NCI-H1417 (cell line): ENCODE data around the gene NPBWR2.
A peak's percentile ranks its signal among the peaks of the same experiment; 100 is the strongest.

Experiments used
- DNase-seq, 3 experiments: peaks; one replicate each; lab custom pipeline; 2025; lab: John Stamatoyannopoulos, UW

The NPBWR2 gene

GRCh38 chr20:64116541-64117431 is 9.4 kb upstream of the NPBWR2 start:
- DNase-seq = no peak

GRCh38 chr20:64116016-64116415 is 8.7 kb upstream of the NPBWR2 start:
- DNase-seq = no peak

DNA sequence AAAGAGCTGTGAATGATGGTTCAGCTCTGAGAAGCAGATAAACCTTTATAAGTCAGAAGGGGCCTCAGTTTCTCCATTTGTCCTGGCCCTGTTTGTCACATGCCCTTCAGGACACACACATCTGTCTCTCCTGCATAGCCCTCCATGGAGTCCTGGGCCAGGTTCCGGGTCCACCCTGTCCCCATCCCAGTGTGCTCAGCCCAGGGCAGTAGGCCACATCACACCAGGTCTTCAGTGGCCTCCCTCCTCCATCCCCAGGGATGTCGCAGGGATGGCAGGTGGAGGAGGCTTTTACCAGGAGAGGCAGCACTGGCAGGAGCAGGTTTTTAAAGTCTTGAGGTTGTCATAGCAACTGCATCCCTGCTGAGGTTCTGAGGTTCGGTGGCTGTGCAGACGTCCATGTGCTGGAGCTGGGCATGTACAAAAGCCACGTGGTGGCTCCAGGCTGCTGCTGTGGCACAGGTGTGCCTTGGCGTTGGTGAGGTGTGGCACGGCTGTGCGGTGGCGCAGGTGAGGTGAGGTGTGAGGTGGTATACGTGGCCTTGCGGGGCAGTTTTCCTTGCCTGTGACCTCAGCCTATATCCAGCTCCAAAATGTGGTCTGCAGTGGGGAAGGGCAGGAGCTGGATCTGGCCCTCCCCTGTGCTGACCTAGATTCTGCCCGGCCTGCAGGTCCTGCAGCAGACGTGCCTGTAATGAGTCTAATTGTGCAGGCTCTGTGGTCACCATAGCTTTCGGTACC is 8.0 kb upstream of the NPBWR2 start:
- peak; percentile 70 to 91 (median 82) for DNase-seq

- DNase-seq = no peak
Measured at GRCh38 chr20:64114356-64114971, 7.1 kb upstream of the NPBWR2 start.

DNA sequence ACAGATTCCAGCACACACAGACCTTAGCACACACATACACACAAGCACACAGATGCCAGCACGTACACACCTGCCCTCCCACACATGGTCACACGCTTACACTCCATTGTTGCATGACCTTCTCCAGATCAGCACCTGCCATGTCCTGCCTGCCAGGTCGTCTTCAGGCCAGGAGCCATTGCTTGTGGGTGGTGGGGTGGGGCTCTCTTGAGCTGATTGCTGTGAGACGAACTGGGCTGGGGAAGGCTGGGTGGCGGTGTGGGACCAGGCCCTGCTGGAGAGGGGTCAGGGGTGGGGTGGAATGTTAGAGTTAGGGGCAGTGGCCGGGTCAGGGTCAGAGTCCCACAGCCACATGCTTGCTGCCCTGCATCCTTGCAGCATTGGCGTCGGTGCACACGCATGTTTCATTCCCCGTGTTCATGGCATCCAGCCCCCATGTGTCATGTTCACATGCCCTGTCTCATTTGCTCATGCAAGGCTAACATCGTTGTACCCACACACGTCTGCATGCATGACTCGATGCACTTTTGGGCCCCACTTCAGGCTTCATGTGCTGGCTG is 6.5 kb upstream of the NPBWR2 start:
- DNase-seq = no peak

DNA sequence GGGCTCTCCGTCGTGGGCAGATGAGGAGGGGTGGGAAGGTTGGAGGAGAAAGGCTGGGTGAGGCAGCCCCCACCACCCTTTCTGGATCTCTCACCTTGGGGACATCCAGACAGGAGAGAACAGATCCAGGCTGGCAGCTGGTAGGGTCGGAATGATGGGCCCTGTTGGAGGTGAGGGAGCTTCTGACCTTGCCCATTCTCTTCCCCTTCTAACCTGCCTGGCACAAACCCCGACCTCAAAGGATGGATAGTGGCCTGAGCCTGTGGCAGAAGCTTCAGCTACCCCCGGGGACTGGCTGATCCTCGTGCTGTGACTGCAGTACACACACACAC is 6.0 kb upstream of the NPBWR2 start:
- DNase-seq = no peak

GRCh38 chr20:64112691-64113443 is 5.5 kb upstream of the NPBWR2 start:
- DNase-seq = no peak

DNA sequence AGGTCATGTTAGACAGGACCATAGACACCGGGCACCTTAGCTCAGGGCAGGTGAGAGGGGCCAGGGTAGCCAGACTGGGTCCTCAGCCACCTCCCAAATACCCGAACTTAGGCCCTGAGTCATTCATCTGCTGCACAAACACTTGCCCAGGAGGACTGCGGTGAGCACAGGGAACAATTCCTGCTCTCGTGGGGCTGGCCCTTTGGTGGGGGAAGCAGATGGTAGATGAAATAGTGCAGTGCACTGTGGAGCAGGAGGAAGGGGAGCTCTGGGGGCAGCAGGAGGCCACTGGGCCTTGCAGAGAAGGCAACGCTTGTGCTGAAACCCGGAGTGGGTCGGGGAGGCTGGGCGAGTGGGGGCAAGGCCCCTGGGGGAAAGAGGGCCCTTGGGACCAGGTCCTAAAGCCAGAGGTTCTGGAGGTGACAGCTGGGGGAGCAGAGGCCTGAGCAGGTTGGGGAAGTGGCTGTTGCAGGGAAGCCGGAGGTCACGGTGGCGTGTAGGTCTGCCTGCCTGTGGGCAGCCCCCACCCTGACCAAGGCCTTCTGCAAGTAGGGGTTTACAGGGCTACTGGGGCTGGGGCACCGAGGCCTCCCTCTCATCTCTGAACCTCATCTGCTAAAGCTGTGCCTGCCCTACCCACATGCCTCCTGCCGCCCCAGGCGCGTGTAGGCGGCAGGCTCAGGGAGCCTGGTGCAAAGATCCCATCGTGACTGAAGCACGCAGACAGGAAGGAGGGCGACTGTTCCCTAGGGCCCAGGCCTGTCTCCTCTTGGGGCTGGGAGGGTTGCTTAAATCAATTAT is 4.7 kb upstream of the NPBWR2 start:
- DNase-seq = no peak

DNA sequence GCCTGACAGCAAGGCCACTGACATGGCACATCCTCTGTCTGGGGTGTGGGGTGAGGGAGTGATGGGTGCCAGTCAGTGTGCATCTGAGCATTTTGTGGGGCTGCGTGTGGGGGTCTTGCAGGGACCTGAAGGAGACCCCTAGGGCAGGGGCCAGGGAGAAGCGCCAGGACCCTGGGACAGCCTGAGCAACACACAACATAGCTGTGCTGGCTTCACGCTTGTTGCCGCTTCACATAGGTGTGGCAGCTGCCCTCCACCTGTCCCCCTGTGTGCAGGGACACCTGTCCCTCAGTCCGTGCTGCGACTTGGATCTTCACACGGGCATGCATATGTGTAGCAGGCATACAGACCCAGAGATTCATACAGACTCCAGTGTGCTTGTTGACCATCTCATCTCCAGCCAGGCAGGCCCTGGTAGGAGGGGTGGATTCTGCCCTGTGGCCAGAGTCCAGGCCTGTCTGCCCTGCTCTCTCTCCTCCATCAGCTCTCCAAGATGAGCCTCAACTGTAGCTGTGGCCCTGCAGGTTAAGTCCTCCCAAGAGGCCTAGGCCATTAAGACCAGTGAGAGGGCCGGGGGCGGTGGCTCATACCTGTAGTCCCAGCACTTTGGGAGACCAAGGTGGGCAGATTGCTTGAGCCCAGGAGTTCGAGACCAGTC is 3.2 kb upstream of the NPBWR2 start:
- DNase-seq = no peak

GRCh38 chr20:64109831-64110391 is 2.5 kb upstream of the NPBWR2 start:
- no peak for DNase-seq

DNA sequence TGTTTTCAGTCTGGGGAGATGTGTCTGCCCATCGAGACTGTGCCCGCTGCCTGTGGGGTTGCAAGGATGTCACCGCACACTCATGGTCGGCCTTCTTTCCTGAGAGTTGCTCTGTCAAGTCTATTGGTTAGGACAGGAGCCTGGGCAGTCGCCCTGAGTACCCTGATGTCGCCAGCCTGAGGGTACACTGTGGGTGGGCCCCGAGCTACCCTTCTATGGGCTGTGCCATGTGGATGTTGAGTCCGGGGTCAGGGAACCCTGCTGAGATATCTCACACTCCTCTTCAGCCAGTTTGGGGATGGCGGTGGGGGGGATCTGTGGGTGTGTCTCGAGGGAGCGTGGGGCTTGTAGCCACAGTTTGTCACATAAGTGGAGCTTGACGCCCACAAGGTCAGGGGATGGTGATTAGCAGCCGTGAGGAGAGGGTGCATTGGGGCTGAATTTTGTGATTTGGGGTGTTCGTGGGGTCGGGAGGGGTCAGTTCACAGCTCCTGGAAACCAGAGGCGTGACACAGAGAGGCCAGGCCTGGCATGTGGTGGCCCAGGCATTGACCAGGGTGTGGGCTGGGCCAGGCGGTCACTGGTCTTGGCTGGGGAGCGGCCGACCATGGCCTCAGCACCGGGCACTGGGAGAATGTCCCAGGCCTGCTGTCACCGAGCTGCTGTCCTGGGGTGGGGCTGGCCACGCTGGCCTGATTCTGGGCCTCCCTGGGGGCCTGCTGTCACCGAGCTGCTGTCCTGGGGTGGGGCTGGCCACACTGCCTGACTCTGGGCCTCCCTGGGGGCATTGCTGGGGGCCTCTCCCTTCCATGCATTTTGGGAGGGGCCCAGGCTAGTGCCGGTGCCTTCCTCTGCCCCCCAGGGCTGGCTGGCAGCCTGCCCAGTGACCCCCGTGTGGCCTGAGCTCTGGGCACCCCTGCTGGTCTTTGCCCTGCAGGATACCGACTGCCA is 1.6 kb upstream of the NPBWR2 start:
- no peak for DNase-seq

DNA sequence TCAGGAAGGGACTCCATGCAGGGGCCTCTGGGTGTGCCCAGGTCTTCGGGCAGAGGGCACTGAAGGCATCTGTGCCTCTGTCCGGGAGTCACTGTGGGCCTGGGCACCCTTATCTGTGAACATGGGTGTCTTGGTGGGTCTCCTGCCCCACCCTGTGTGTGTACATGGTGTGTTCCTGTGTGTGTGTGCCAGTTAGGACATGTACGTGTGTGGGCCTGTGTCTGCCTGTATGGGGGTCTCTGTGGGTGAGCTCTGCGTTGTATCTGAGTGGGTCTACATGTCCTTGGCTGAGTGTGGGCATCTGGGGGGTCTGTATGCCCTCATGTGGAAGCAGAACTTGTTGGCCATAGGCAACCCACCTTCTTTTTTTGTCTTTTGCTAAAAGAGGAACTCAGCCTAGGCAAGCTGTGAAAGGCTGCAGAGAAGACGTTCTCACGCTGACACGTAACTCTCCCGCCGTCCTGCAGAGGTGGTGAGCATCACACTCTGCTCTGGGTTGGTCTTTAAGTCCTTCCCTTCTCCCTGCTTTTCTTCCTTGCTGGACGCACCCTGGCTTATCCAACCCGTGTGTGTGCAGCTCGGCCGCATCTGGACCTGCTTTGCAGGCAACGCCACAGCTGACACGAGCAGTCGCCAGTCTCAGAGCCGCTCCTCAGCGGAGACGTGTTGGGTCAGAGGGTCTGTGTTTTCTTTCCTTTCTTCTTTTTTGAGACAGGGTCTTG is 532 bp upstream of the NPBWR2 start:
- DNase-seq = no peak

GRCh38 chr20:64106435-64106961 is 867 bp downstream of the NPBWR2 start:
- DNase-seq = no peak

DNA sequence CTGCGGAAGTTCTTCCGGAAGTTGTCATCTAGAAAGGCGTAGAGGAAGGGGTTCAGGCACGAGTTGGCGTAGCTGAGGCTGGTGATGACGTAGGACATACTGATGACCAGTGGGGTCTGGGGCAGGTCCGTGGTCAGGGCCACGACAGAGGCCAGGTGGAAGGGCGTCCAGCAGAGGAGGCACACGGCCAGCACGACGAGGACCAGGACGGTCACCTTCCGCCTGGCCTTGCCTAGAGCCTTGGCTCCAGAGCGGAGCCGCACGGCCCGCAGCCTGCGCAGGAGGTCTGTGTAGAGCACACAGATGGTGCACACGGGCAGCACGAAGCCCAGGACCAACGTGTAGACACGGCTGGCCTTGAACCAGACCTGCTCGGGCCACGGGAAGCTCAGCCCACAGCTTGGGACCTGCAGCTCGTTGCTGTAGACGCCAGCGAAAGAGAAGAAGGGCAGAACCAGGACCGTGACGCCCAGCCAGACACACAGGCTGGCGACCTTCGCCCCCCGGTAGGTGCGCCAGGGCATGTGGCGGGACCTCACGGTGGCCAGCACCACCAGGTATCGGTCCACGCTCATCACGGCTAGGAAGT is 1.4 kb downstream of the NPBWR2 start:
- no peak for DNase-seq

GRCh38 chr20:64104667-64105451 is 2.5 kb downstream of the NPBWR2 start:
- DNase-seq = no peak

- DNase-seq = peak in 1 of 3 experiments; percentile 60
Measured at GRCh38 chr20:64103871-64104666, 3.3 kb downstream of the NPBWR2 start.
